GM11168 (cell line): ENCODE measurements around the gene ARHGEF11.

Source experiments
- in situ Hi-C: fragments of 300-500 bp; cut with MboI; formaldehyde crosslinking; loops from one replicate; pipeline ENCODE4 v1.12.0; 2022; ENCODE audit warnings: low sequenced_read_pairs; ENCODE audit not compliant: unreplicated experiment

Gene ARHGEF11

GRCh38 chr1:156957634-156958033, 87.9 kb downstream of the ARHGEF11 start:
- in situ Hi-C loops = no loop called here

GRCh38 chr1:156956333-156956732, 89.2 kb downstream of the ARHGEF11 start:
- in situ Hi-C loops = no loop called here

GRCh38 chr1:156953571-156953970, 92.0 kb downstream of the ARHGEF11 start:
- in situ Hi-C loops = no loop called here

- in situ Hi-C loops = no loop called here
Measured at GRCh38 chr1:156951371-156951770, 94.2 kb downstream of the ARHGEF11 start.

GRCh38 chr1:156949127-156949526, 96.4 kb downstream of the ARHGEF11 start:
- in situ Hi-C loops = no loop called here

- in situ Hi-C loops = no loop called here
Measured at GRCh38 chr1:156948708-156949107, 96.8 kb downstream of the ARHGEF11 start.

- in situ Hi-C loops = no loop called here
Measured at GRCh38 chr1:156947818-156948525, 97.6 kb downstream of the ARHGEF11 start.

- in situ Hi-C loops = no loop called here
Measured at GRCh38 chr1:156947127-156947526, 98.4 kb downstream of the ARHGEF11 start.

- in situ Hi-C loops = no loop called here
Measured at GRCh38 chr1:156945881-156946661, 99.5 kb downstream of the ARHGEF11 start.

GRCh38 chr1:156944848-156945247, 100.7 kb downstream of the ARHGEF11 start:
- in situ Hi-C loops = no loop called here

- in situ Hi-C loops = no loop called here
Measured at GRCh38 chr1:156944268-156944667, 101.3 kb downstream of the ARHGEF11 start.

- in situ Hi-C loops = no loop called here
Measured at GRCh38 chr1:156943756-156944155, 101.8 kb downstream of the ARHGEF11 start.

- in situ Hi-C loops = no loop called here
Measured at GRCh38 chr1:156942576-156942975, 103.0 kb downstream of the ARHGEF11 start.

- in situ Hi-C loops = no loop called here
Measured at GRCh38 chr1:156942176-156942575, 103.4 kb downstream of the ARHGEF11 start.

GRCh38 chr1:156941675-156942074, 103.9 kb downstream of the ARHGEF11 start:
- in situ Hi-C loops = no loop called here

- in situ Hi-C loops = no loop called here
Measured at GRCh38 chr1:156939786-156940334, 105.7 kb downstream of the ARHGEF11 start.

- in situ Hi-C loops = no loop called here
Measured at GRCh38 chr1:156938813-156939212, 106.7 kb downstream of the ARHGEF11 start.

GRCh38 chr1:156937883-156938282, 107.7 kb downstream of the ARHGEF11 start:
- in situ Hi-C loops = no loop called here

- in situ Hi-C loops = no loop called here
Measured at GRCh38 chr1:156936721-156937220, 108.8 kb downstream of the ARHGEF11 start.

- in situ Hi-C loops = no loop called here
Measured at GRCh38 chr1:156936191-156936590, 109.4 kb downstream of the ARHGEF11 start.

- in situ Hi-C loops = no loop called here
Measured at GRCh38 chr1:156935505-156936128, 109.9 kb downstream of the ARHGEF11 start.
